HCT116 (cell line): ENCODE measurements around the gene PDPK1. TPM values are rescaled to one million over a fixed set of nuclear protein-coding genes. Genes with fewer than 3 reads are reported as not detected.

Source experiments
- ATAC-seq: fragments of 200-7000 bp; cut with Tn5 transposase; 2 replicates; pipeline ENCODE4 v1.9.1; 2020; ENCODE audit warnings: mild to moderate bottlenecking, moderate library complexity
- BruUV-seq: library from RNA; stranded (reverse); fragments of 400-500 nt; replicated peaks from 2 replicates; lab custom pipeline; 2021; lab: Mats Ljungman, UMichigan
- CTCF ChIA-PET: fragments of 300-600 bp; sonication (Branson Sonifier 250); formaldehyde crosslinking; loops from one replicate; lab custom pipeline; 2021; ENCODE audit warnings: antibody characterized with exemption; lab: Charles Lee
- POLR2A ChIA-PET: fragments of 300-600, 350-600 bp; sonication (Branson Sonifier 250); formaldehyde crosslinking; loops from one replicate; lab custom pipeline; 2021; ENCODE audit warnings: antibody characterized with exemption; lab: Charles Lee
- RAD21 ChIA-PET, 2 experiments: fragments of 300-600 bp; sonication (Branson Sonifier 250); formaldehyde crosslinking; loops; one replicate each; lab custom pipeline; 2023; ENCODE audit warnings: low total read pairs in 2 of 2; ENCODE audit not compliant: uncharacterized antibody in 2 of 2, unreplicated experiment in 2 of 2, low non-redundant PET in 1 of 2; lab: Charles Lee
- DNase-seq: peaks from one replicate; pipeline ENCODE4 v3.0.0-alpha.2; 2010; ENCODE audit warnings: low read depth, low spot score
- H2AFZ ChIP-seq: fragments of 200-600 bp; shearing (Covaris generic), sonication (generic); 2 replicates; pipeline ENCODE4 v1.6.1; 2017; ENCODE audit warnings: low read depth, mixed run types, mixed read lengths, antibody characterized with exemption, low read length; ENCODE audit not compliant: poor library complexity, severe bottlenecking
- H3K27ac ChIP-seq: 2 replicates; pipeline ENCODE4 v1.5.1; 2012; ENCODE audit warnings: low read depth, low read length
- H3K27me3 ChIP-seq: fragments of 200-600 bp; sonication (generic); 2 replicates; pipeline ENCODE4 v1.6.1; 2016; ENCODE audit warnings: mixed run types, low read length, mixed read lengths; ENCODE audit not compliant: insufficient read depth
- H3K36me3 ChIP-seq, 2 experiments: fragments of 200-500 bp in 1 of 2; fragments of 200-600 bp in 1 of 2; sonication (Bioruptor generic) in 1 of 2; sonication (generic) in 1 of 2; 2 replicates each; pipeline versions ENCODE4 v1.5.1 to v1.6.1; 2014 to 2016; ENCODE audit warnings: low read length in 2 of 2, inconsistent platforms in 1 of 2, mixed read lengths in 1 of 2, mixed run types in 1 of 2; ENCODE audit not compliant: insufficient read depth in 2 of 2, control insufficient read depth in 1 of 2
- H3K4me1 ChIP-seq, 2 experiments: fragments of 200-600 bp in 1 of 2; sonication (generic) in 1 of 2; 2 replicates each; pipeline versions ENCODE4 v1.5.1 to v1.6.1; 2012 to 2017; ENCODE audit warnings: low read length in 2 of 2, inconsistent platforms in 1 of 2, mild to moderate bottlenecking in 1 of 2, mixed read lengths in 1 of 2, mixed run types in 1 of 2, moderate library complexity in 1 of 2; ENCODE audit not compliant: insufficient read depth in 2 of 2, control insufficient read depth in 1 of 2
- H3K4me2 ChIP-seq: fragments of 200-600 bp; sonication (generic); 2 replicates; pipeline ENCODE4 v1.6.1; 2017; ENCODE audit warnings: mixed run types, low read length, mixed read lengths
- H3K4me3 ChIP-seq, 2 experiments: fragments of 200-600 bp in 1 of 2; sonication (generic) in 1 of 2; replicated peaks in 1 of 2; 2 replicates each; pipeline ENCODE4 v1.5.1; 2011 to 2016; ENCODE audit warnings: low read length in 2 of 2, control low read depth in 1 of 2, low read depth in 1 of 2, mild to moderate bottlenecking in 1 of 2, mixed read lengths in 1 of 2, mixed run types in 1 of 2
- H3K79me2 ChIP-seq: fragments of 200-600 bp; sonication (generic); 2 replicates; pipeline ENCODE4 v1.6.1; 2017; ENCODE audit warnings: mild to moderate bottlenecking, mixed run types, low read length, moderate library complexity, mixed read lengths; ENCODE audit not compliant: insufficient read depth
- H3K9ac ChIP-seq: fragments of 200-600 bp; sonication (generic); 2 replicates; pipeline ENCODE4 v1.6.1; 2016; ENCODE audit warnings: low read length, mixed read lengths
- H3K9me2 ChIP-seq: fragments of 200-600 bp; sonication (generic), shearing (Covaris generic); 2 replicates; pipeline ENCODE4 v1.6.1; 2017; ENCODE audit warnings: mixed run types, mild to moderate bottlenecking, moderate library complexity; ENCODE audit not compliant: insufficient read depth
- H3K9me3 ChIP-seq, 2 experiments: fragments of 200-500 bp in 1 of 2; fragments of 200-600 bp in 1 of 2; sonication (Bioruptor generic) in 1 of 2; sonication (generic) in 1 of 2; 2 replicates each; pipeline ENCODE4 v1.6.1; 2014 to 2017; ENCODE audit warnings: low read length in 2 of 2, mixed read lengths in 2 of 2, inconsistent platforms in 1 of 2, low read depth in 1 of 2, mild to moderate bottlenecking in 1 of 2, mixed run types in 1 of 2, moderate library complexity in 1 of 2; ENCODE audit not compliant: control insufficient read depth in 1 of 2, insufficient read depth in 1 of 2
- H4K20me1 ChIP-seq: fragments of 200-600 bp; sonication (generic), shearing (Covaris generic); 2 replicates; pipeline ENCODE4 v1.6.1; 2017; ENCODE audit warnings: mixed run types, mild to moderate bottlenecking, moderate library complexity; ENCODE audit not compliant: insufficient read depth
- CEBPB ChIP-seq: IDR thresholded peaks from 2 replicates; pipeline ENCODE4 v1.6.1; 2012; ENCODE audit warnings: low read depth
- POLR2AphosphoS5 ChIP-seq: IDR thresholded peaks from 2 replicates; pipeline ENCODE4 v1.6.1; 2011; ENCODE audit warnings: mild to moderate bottlenecking, low read depth, low read length, moderate library complexity
- RAD21 ChIP-seq: IDR thresholded peaks from 2 replicates; pipeline ENCODE4 v1.6.1; 2012; ENCODE audit warnings: low read depth, mild to moderate bottlenecking
- ZBTB33 ChIP-seq: IDR thresholded peaks from 2 replicates; pipeline ENCODE4 v1.6.1; 2011; ENCODE audit warnings: mild to moderate bottlenecking, low read length, moderate library complexity; ENCODE audit not compliant: insufficient replicate concordance; ENCODE audit errors: extremely low read depth
- intact Hi-C: fragments of 100-400 bp; cut with micrococcal nuclease; formaldehyde crosslinking; loops from 2 replicates; pipeline ENCODE4 v1.10.0; 2022
- total RNA-seq: library from RNA; stranded (reverse); gene quantifications from one replicate; pipeline ENCODE4 v1.2.1, GENCODE V29; 2021; ENCODE audit not compliant: unreplicated experiment
- TF ChIP-seq, protein P1 (sequence below), 3 experiments: fragments of 200-600 bp in 1 of 3; sonication (generic) in 1 of 3; IDR thresholded peaks in 2 of 3; conservative IDR thresholded peaks in 1 of 3; 2 replicates each; pipeline ENCODE4 v1.5.1; 2012 to 2017; ENCODE audit warnings: low read depth in 2 of 3, low read length in 2 of 3, antibody characterized with exemption in 1 of 3, borderline replicate concordance in 1 of 3, control low read depth in 1 of 3, mild to moderate bottlenecking in 1 of 3, mixed read lengths in 1 of 3, mixed run types in 1 of 3, moderate library complexity in 1 of 3; ENCODE audit not compliant: insufficient read depth in 1 of 3

PDPK1 gene
- total RNA-seq, 1 experiment from 2014 or later = 36.1 TPM

- POLR2A ChIA-PET = interaction anchor here (0.9 to 1.8 kb wide), 2 partner anchors 13 to 18 kb away, joined by 4 to 6 read pairs; partner anchors contain the start of gene PDPK1
- no TSS peak for BruUV-seq
- no peak for ATAC-seq
- H4K20me1 ChIP-seq = peaks cover 5% of the 10 kb centered on the region; the same call in 1 of the 2 replicates
- peaks cover 19 to 49% of the 10 kb centered on the region in 2 experiments for H3K4me1 ChIP-seq
- H3K9ac ChIP-seq = peak overlapping the region; percentile 32; the same call in 1 of the 2 replicates
- no peak for DNase-seq
- intact Hi-C loops = no loop called here
- H3K36me3 ChIP-seq = peaks cover 3 to 11% of the 10 kb centered on the region in 2 experiments; a peak in 1 of 4 replicates
- H3K4me2 ChIP-seq = peak overlapping the region; percentile 36
- H2AFZ ChIP-seq = no peak overlapping the region
- CTCF ChIA-PET = interaction anchor here (1.2 kb wide), 1 partner anchor 324 kb away, joined by 3 read pairs; no protein-coding TSS in a partner anchor
- H3K9me2 ChIP-seq = no peaks in the 10 kb centered on the region
- TF ChIP-seq RAD21 = no peak
- TF ChIP-seq, protein P1, sequence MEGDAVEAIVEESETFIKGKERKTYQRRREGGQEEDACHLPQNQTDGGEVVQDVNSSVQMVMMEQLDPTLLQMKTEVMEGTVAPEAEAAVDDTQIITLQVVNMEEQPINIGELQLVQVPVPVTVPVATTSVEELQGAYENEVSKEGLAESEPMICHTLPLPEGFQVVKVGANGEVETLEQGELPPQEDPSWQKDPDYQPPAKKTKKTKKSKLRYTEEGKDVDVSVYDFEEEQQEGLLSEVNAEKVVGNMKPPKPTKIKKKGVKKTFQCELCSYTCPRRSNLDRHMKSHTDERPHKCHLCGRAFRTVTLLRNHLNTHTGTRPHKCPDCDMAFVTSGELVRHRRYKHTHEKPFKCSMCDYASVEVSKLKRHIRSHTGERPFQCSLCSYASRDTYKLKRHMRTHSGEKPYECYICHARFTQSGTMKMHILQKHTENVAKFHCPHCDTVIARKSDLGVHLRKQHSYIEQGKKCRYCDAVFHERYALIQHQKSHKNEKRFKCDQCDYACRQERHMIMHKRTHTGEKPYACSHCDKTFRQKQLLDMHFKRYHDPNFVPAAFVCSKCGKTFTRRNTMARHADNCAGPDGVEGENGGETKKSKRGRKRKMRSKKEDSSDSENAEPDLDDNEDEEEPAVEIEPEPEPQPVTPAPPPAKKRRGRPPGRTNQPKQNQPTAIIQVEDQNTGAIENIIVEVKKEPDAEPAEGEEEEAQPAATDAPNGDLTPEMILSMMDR (IDR thresholded peaks at IDR 0.05 in 2 of 3, conservative IDR thresholded peaks at IDR 0.05 in 1 of 3; ENCODE audit: borderline replicate concordance in 1 of 3, insufficient read depth in 1 of 3, low read depth in 2 of 3, low read length in 2 of 3) = peak in 1 of 3 experiments; percentile 20; a peak in 1 of 6 replicates
- no peak for TF ChIP-seq POLR2AphosphoS5
- TF ChIP-seq ZBTB33 = no peak
- no peak for TF ChIP-seq CEBPB
- H3K27ac ChIP-seq = peak overlapping the region; percentile 0; the same call in 1 of the 2 replicates
- RAD21 ChIA-PET = no interaction called here
- no peak overlapping the region for H3K4me3 ChIP-seq
- H3K79me2 ChIP-seq = peaks cover 85% of the 10 kb centered on the region
- H3K9me3 ChIP-seq = no peaks in the 10 kb centered on the region
- no peaks in the 10 kb centered on the region for H3K27me3 ChIP-seq
These were observed 18.8 kb upstream of the PDPK1 start for GRCh38 chr16:2518823-2519710.
